ENCODE results near the gene FABP3.

DNA sequence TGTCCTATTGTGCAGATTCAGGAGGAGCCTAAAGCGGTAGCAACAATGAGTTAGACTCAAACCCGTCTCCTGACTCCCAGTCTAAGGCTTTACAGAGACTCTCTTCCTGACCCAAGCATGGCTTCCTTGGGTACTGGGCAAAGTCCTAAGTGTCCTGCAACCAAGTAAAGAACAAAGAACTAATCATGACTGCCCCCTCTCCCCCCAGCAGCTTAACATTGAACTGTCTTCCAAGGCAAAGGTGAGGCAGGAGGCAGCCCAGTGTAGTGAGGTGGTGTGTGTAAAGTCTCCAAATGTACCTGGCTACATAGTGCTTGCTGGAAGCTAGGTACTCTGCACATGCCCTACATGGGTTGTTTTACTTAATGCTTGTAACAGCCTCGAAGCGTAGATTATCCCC lies 2.3 kb downstream of the FABP3 start:
- TF ChIP-seq POLR2AphosphoS5 (IDR thresholded peaks at IDR 0.05; ENCODE audit: low read depth, low read length) = no peak
- no peak for TF ChIP-seq TAF1 (IDR thresholded peaks at IDR 0.05; ENCODE audit: low read depth, low read length)
- no peak for TF ChIP-seq POLR2A (IDR thresholded peaks at IDR 0.05; ENCODE audit: low read depth, low read length)
